ENCODE measurements around the gene LDAF1.
A peak's percentile ranks its signal among the peaks of the same experiment; 100 is the strongest.
"Not testable (repeated sequence)": the region's sequence is repeated elsewhere in the genome, so short reads cannot be mapped to it uniquely, and the experiment has no call there.

LDAF1 gene

GRCh38 chr16:21153124-21153729, 5.2 kb upstream of the LDAF1 start:
- H3K9me3 ChIP-seq (ENCODE audit: control insufficient read depth, insufficient read depth, low read length); H3K9ac ChIP-seq (ENCODE audit: low read depth, low read length); H3K36me3 ChIP-seq (ENCODE audit: insufficient read depth, low read length); H3K4me1 ChIP-seq (ENCODE audit: insufficient read depth, low read length): not testable (repeated sequence)

- H3K9me3 ChIP-seq (ENCODE audit: control insufficient read depth, insufficient read depth, low read length); H3K9ac ChIP-seq (ENCODE audit: low read depth, low read length); H3K4me1 ChIP-seq (ENCODE audit: insufficient read depth, low read length); H3K36me3 ChIP-seq (ENCODE audit: insufficient read depth, low read length): not testable (repeated sequence)
These were observed 2.5 kb upstream of the LDAF1 start for GRCh38 chr16:21156011-21156410.

- no peak overlapping the region for H3K9ac ChIP-seq (ENCODE audit: low read depth, low read length)
- no peaks in the 10 kb centered on the region for H3K9me3 ChIP-seq (ENCODE audit: control insufficient read depth, insufficient read depth, low read length)
- no peaks in the 10 kb centered on the region; the same call in 1 of the 2 replicates for H3K4me1 ChIP-seq (ENCODE audit: insufficient read depth, low read length)
- peaks cover 9% of the 10 kb centered on the region; the same call in 1 of the 2 replicates for H3K36me3 ChIP-seq (ENCODE audit: insufficient read depth, low read length)
These were observed 1.6 kb upstream of the LDAF1 start for GRCh38 chr16:21156767-21157467.

- Histone ChIP-seq H3K4me1 (ENCODE audit: insufficient read depth, low read length) (no peaks in the 10 kb centered on the region; the same call in 1 of the 2 replicates), H3K36me3 (ENCODE audit: insufficient read depth, low read length) (peaks cover 9% of the 10 kb centered on the region; the same call in 1 of the 2 replicates), H3K9ac (ENCODE audit: low read depth, low read length) (peak overlapping the region; percentile 77; the same call in 1 of the 2 replicates), H3K9me3 (ENCODE audit: control insufficient read depth, insufficient read depth, low read length) (no peaks in the 10 kb centered on the region)
These were observed 842 bp upstream of the LDAF1 start for GRCh38 chr16:21157632-21158031.

GRCh38 chr16:21159281-21159951, 942 bp downstream of the LDAF1 start:
- no peaks in the 10 kb centered on the region; the same call in 1 of the 2 replicates for H3K4me1 ChIP-seq (ENCODE audit: insufficient read depth, low read length)
- no peaks in the 10 kb centered on the region for H3K9me3 ChIP-seq (ENCODE audit: control insufficient read depth, insufficient read depth, low read length)
- peak overlapping the region; percentile 77 for H3K9ac ChIP-seq (ENCODE audit: low read depth, low read length)
- peaks cover 16% of the 10 kb centered on the region for H3K36me3 ChIP-seq (ENCODE audit: insufficient read depth, low read length)

GRCh38 chr16:21160276-21160675, 1.8 kb downstream of the LDAF1 start:
- Histone ChIP-seq H3K4me1 (ENCODE audit: insufficient read depth, low read length) (no peaks in the 10 kb centered on the region; the same call in 1 of the 2 replicates), H3K36me3 (ENCODE audit: insufficient read depth, low read length) (peaks cover 16% of the 10 kb centered on the region), H3K9me3 (ENCODE audit: control insufficient read depth, insufficient read depth, low read length) (no peaks in the 10 kb centered on the region), H3K9ac (ENCODE audit: low read depth, low read length) (no peak overlapping the region)

- H3K36me3 ChIP-seq (ENCODE audit: insufficient read depth, low read length), result peaks cover 16% of the 10 kb centered on the region
- no peaks in the 10 kb centered on the region for H3K9me3 ChIP-seq (ENCODE audit: control insufficient read depth, insufficient read depth, low read length)
- no peaks in the 10 kb centered on the region; the same call in 1 of the 2 replicates for H3K4me1 ChIP-seq (ENCODE audit: insufficient read depth, low read length)
- no peak overlapping the region for H3K9ac ChIP-seq (ENCODE audit: low read depth, low read length)
These were observed 2.7 kb downstream of the LDAF1 start for GRCh38 chr16:21161211-21161610.

- no peak overlapping the region for H3K9ac ChIP-seq (ENCODE audit: low read depth, low read length)
- no peaks in the 10 kb centered on the region for H3K9me3 ChIP-seq (ENCODE audit: control insufficient read depth, insufficient read depth, low read length)
- H3K4me1 ChIP-seq (ENCODE audit: insufficient read depth, low read length), result no peaks in the 10 kb centered on the region; the same call in 1 of the 2 replicates
- peaks cover 16% of the 10 kb centered on the region for H3K36me3 ChIP-seq (ENCODE audit: insufficient read depth, low read length)
These were observed 4.2 kb downstream of the LDAF1 start for GRCh38 chr16:21162661-21163151.

GRCh38 chr16:21163576-21163975, 5.1 kb downstream of the LDAF1 start:
- Histone ChIP-seq H3K36me3 (ENCODE audit: insufficient read depth, low read length) (peaks cover 16% of the 10 kb centered on the region), H3K9me3 (ENCODE audit: control insufficient read depth, insufficient read depth, low read length) (no peaks in the 10 kb centered on the region), H3K9ac (ENCODE audit: low read depth, low read length) (no peak overlapping the region), H3K4me1 (ENCODE audit: insufficient read depth, low read length) (no peaks in the 10 kb centered on the region)

- Histone ChIP-seq H3K9ac (ENCODE audit: low read depth, low read length) (no peak overlapping the region), H3K4me1 (ENCODE audit: insufficient read depth, low read length) (no peaks in the 10 kb centered on the region), H3K9me3 (ENCODE audit: control insufficient read depth, insufficient read depth, low read length) (no peaks in the 10 kb centered on the region), H3K36me3 (ENCODE audit: insufficient read depth, low read length) (peaks cover 16% of the 10 kb centered on the region)
These were observed 6.2 kb downstream of the LDAF1 start for GRCh38 chr16:21164521-21165168.

GRCh38 chr16:21166561-21166961, 8.1 kb downstream of the LDAF1 start:
- Histone ChIP-seq H3K9ac (ENCODE audit: low read depth, low read length) (no peak overlapping the region), H3K9me3 (ENCODE audit: control insufficient read depth, insufficient read depth, low read length) (no peaks in the 10 kb centered on the region), H3K4me1 (ENCODE audit: insufficient read depth, low read length) (no peaks in the 10 kb centered on the region), H3K36me3 (ENCODE audit: insufficient read depth, low read length) (peaks cover 18% of the 10 kb centered on the region)

- Histone ChIP-seq H3K9ac (ENCODE audit: low read depth, low read length) (no peak overlapping the region), H3K4me1 (ENCODE audit: insufficient read depth, low read length) (no peaks in the 10 kb centered on the region), H3K9me3 (ENCODE audit: control insufficient read depth, insufficient read depth, low read length) (no peaks in the 10 kb centered on the region), H3K36me3 (ENCODE audit: insufficient read depth, low read length) (peaks cover 18% of the 10 kb centered on the region)
These were observed 8.9 kb downstream of the LDAF1 start for GRCh38 chr16:21167360-21167759.

GRCh38 chr16:21167929-21168602, 9.6 kb downstream of the LDAF1 start:
- peaks cover 18% of the 10 kb centered on the region for H3K36me3 ChIP-seq (ENCODE audit: insufficient read depth, low read length)
- H3K9ac ChIP-seq (ENCODE audit: low read depth, low read length), result no peak overlapping the region
- H3K9me3 ChIP-seq (ENCODE audit: control insufficient read depth, insufficient read depth, low read length), result no peaks in the 10 kb centered on the region
- H3K4me1 ChIP-seq (ENCODE audit: insufficient read depth, low read length), result no peaks in the 10 kb centered on the region

Data from ES-I3 (cell line).